ENCODE data around the gene EPB41.

EPB41 gene

DNA sequence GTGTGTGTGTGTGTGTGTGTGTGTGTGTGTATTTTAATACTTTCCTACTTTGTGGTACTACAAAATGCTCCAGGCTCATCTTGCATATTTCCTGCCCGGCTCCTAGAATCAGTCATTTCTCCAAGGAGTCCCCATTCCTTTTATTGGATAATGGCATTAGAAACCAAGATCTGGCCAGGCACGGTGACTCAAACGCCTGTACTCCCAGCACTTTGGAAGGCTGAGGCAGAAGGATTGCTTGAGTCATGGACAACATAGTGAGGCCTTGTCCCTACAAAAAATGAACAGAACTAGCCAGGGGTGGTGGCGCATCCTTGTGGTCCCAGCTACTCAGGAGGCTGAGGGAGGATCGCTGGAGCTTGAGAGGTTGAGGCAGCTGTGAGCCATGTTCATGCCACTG is 20.3 kb downstream of the EPB41 start:
- TF ChIP-seq SIN3A (IDR thresholded peaks at IDR 0.05; ENCODE audit: borderline replicate concordance, insufficient read depth, low read length) (no peak), POLR2AphosphoS5 (IDR thresholded peaks at IDR 0.05; ENCODE audit: low read depth, low read length) (no peak), TAF1 (IDR thresholded peaks at IDR 0.05; ENCODE audit: borderline replicate concordance, insufficient read depth, low read length) (no peak), FOXP2 (optimal IDR thresholded peaks at IDR 0.05; ENCODE audit: borderline replicate concordance, extremely low read depth, extremely low read length, insufficient read depth) (no peak)
- TF ChIP-seq, protein P1, sequence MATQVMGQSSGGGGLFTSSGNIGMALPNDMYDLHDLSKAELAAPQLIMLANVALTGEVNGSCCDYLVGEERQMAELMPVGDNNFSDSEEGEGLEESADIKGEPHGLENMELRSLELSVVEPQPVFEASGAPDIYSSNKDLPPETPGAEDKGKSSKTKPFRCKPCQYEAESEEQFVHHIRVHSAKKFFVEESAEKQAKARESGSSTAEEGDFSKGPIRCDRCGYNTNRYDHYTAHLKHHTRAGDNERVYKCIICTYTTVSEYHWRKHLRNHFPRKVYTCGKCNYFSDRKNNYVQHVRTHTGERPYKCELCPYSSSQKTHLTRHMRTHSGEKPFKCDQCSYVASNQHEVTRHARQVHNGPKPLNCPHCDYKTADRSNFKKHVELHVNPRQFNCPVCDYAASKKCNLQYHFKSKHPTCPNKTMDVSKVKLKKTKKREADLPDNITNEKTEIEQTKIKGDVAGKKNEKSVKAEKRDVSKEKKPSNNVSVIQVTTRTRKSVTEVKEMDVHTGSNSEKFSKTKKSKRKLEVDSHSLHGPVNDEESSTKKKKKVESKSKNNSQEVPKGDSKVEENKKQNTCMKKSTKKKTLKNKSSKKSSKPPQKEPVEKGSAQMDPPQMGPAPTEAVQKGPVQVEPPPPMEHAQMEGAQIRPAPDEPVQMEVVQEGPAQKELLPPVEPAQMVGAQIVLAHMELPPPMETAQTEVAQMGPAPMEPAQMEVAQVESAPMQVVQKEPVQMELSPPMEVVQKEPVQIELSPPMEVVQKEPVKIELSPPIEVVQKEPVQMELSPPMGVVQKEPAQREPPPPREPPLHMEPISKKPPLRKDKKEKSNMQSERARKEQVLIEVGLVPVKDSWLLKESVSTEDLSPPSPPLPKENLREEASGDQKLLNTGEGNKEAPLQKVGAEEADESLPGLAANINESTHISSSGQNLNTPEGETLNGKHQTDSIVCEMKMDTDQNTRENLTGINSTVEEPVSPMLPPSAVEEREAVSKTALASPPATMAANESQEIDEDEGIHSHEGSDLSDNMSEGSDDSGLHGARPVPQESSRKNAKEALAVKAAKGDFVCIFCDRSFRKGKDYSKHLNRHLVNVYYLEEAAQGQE (IDR thresholded peaks at IDR 0.05; ENCODE audit: insufficient read depth in 1 of 2, low read depth in 2 of 2, low read length in 2 of 2), result no peak

- TF ChIP-seq FOXP2 (optimal IDR thresholded peaks at IDR 0.05; ENCODE audit: borderline replicate concordance, extremely low read depth, extremely low read length, insufficient read depth) (no peak), SIN3A (IDR thresholded peaks at IDR 0.05; ENCODE audit: borderline replicate concordance, insufficient read depth, low read length) (no peak), POLR2AphosphoS5 (IDR thresholded peaks at IDR 0.05; ENCODE audit: low read depth, low read length) (no peak), TAF1 (IDR thresholded peaks at IDR 0.05; ENCODE audit: borderline replicate concordance, insufficient read depth, low read length) (no peak)
- TF ChIP-seq, protein P1 (IDR thresholded peaks at IDR 0.05; ENCODE audit: insufficient read depth in 1 of 2, low read depth in 2 of 2, low read length in 2 of 2), result no peak
These were observed 20.9 kb downstream of the EPB41 start for GRCh38 chr1:28935293-28935692.

GRCh38 chr1:28936094-28936493 is 21.7 kb downstream of the EPB41 start:
- no peak for TF ChIP-seq POLR2AphosphoS5 (IDR thresholded peaks at IDR 0.05; ENCODE audit: low read depth, low read length)
- TF ChIP-seq SIN3A (IDR thresholded peaks at IDR 0.05; ENCODE audit: borderline replicate concordance, insufficient read depth, low read length), result no peak
- TF ChIP-seq TAF1 (IDR thresholded peaks at IDR 0.05; ENCODE audit: borderline replicate concordance, insufficient read depth, low read length), result no peak
- no peak for TF ChIP-seq FOXP2 (optimal IDR thresholded peaks at IDR 0.05; ENCODE audit: borderline replicate concordance, extremely low read depth, extremely low read length, insufficient read depth)
- TF ChIP-seq, protein P1 (IDR thresholded peaks at IDR 0.05; ENCODE audit: insufficient read depth in 1 of 2, low read depth in 2 of 2, low read length in 2 of 2), result no peak

GRCh38 chr1:28936528-28936927 is 22.2 kb downstream of the EPB41 start:
- TF ChIP-seq SIN3A (IDR thresholded peaks at IDR 0.05; ENCODE audit: borderline replicate concordance, insufficient read depth, low read length) (no peak), TAF1 (IDR thresholded peaks at IDR 0.05; ENCODE audit: borderline replicate concordance, insufficient read depth, low read length) (no peak), FOXP2 (optimal IDR thresholded peaks at IDR 0.05; ENCODE audit: borderline replicate concordance, extremely low read depth, extremely low read length, insufficient read depth) (no peak), POLR2AphosphoS5 (IDR thresholded peaks at IDR 0.05; ENCODE audit: low read depth, low read length) (no peak)
- TF ChIP-seq, protein P1 (IDR thresholded peaks at IDR 0.05; ENCODE audit: insufficient read depth in 1 of 2, low read depth in 2 of 2, low read length in 2 of 2), result no peak

DNA sequence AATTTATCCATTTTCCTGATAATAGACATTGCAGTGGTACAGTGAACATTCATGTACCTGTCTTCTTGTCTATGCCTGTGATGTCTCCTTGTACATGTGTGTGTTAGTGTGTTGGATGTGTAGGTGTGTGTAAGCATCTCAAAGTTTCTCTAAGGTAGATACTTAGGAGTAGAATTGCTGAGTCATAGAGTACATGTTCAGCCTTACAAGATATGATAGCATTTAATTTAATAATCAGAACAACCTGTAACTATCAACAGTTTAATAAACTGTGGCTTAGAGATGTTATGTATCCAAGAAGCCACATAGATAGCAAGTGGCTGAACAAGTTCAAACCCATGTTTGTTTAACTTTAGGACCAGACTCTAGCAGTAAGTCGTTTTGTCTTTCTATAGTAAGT is 35.6 kb downstream of the EPB41 start:
- no peak for TF ChIP-seq FOXP2 (optimal IDR thresholded peaks at IDR 0.05; ENCODE audit: borderline replicate concordance, extremely low read depth, extremely low read length, insufficient read depth)
- no peak for TF ChIP-seq SIN3A (IDR thresholded peaks at IDR 0.05; ENCODE audit: borderline replicate concordance, insufficient read depth, low read length)
- TF ChIP-seq POLR2AphosphoS5 (IDR thresholded peaks at IDR 0.05; ENCODE audit: low read depth, low read length), result no peak
- TF ChIP-seq, protein P1 (IDR thresholded peaks at IDR 0.05; ENCODE audit: insufficient read depth in 1 of 2, low read depth in 2 of 2, low read length in 2 of 2), result no peak
- no peak for TF ChIP-seq TAF1 (IDR thresholded peaks at IDR 0.05; ENCODE audit: borderline replicate concordance, insufficient read depth, low read length)
